Epithelial cell of proximal tubule (primary cell): ENCODE measurements around the gene CENPT. TPM values are rescaled to one million over a fixed set of nuclear protein-coding genes. Genes with fewer than 3 reads are reported as not detected.
A peak's percentile ranks its signal among the peaks of the same experiment; 100 is the strongest.

Source experiments
- DNase-seq: peaks from one replicate; pipeline ENCODE4 v3.0.0-alpha.2; 2011; ENCODE audit warnings: low read depth
- H3K4me3 ChIP-seq: 2 replicates; pipeline ENCODE4 v1.5.1; 2011; ENCODE audit warnings: low read depth, mild to moderate bottlenecking, low read length
- CTCF ChIP-seq: conservative IDR thresholded peaks from 2 replicates; pipeline ENCODE4 v1.5.1; 2012; ENCODE audit warnings: low read depth, mild to moderate bottlenecking, low read length
- total RNA-seq: library from RNA; depleted of rRNA; stranded (reverse); fragments of >200 nt; gene quantifications from 2 replicates; pipeline ENCODE4 v1.2.3, GENCODE V29; 2015

Gene CENPT
- total RNA-seq, 1 donor from 2014 or later: 36.3 TPM

GRCh38 chr16:67877064-67877463 lies 29.6 kb upstream of the CENPT start:
- TF ChIP-seq CTCF: no peak
- no peak overlapping the region for H3K4me3 ChIP-seq
- no peak for DNase-seq

GRCh38 chr16:67874372-67874771 lies 26.9 kb upstream of the CENPT start:
- peak overlapping the region; percentile 99 for H3K4me3 ChIP-seq
- TF ChIP-seq CTCF: no peak
- DNase-seq: no peak

- no peak for DNase-seq
- peak overlapping the region; percentile 99 for H3K4me3 ChIP-seq
- TF ChIP-seq CTCF: no peak
These were observed 26.2 kb upstream of the CENPT start for GRCh38 chr16:67873435-67874370.

GRCh38 chr16:67872631-67873434 lies 25.3 kb upstream of the CENPT start, which contains the start of gene EDC4:
TSS of gene EDC4 (plus strand) at chr16:67873052. CDS start at chr16:67873262, 210 bp downstream.
- no peak for TF ChIP-seq CTCF
- no peak for DNase-seq
- peak within 1 kb of the TSS; percentile 99 for H3K4me3 ChIP-seq

- TF ChIP-seq CTCF: no peak
- no peak overlapping the region for H3K4me3 ChIP-seq
- DNase-seq: no peak
These were observed 24.7 kb upstream of the CENPT start for GRCh38 chr16:67872131-67872630.

GRCh38 chr16:67871256-67871655 lies 23.8 kb upstream of the CENPT start:
- H3K4me3 ChIP-seq: no peak overlapping the region
- TF ChIP-seq CTCF: no peak
- no peak for DNase-seq
